Measurements from ENCODE around the gene CETP.
"Not testable (repeated sequence)": the region's sequence is repeated elsewhere in the genome, so short reads cannot be mapped to it uniquely, and the experiment has no call there.

Gene CETP

DNA sequence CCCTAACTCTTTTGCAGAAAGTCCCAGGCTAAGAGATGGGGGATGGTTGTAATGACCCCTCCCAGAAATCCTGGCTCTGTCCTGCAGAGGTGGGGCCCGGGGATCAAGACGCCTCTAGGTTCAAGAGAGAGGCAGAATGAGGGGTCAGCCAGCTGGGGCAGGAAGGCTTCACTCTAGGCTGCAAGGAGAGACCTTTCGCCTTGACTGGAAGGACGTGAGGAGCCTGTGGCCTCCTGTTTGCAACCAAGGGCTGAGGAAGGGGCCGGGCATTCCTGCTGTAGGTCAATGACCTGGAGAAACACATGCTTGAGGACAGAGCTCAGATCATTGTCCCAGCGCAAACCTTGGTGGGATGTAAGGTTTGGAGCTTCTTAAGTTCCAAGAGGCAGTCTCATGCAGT, 8.7 kb upstream of the CETP start:
- FAIRE-seq (no peak), DNase-seq (ENCODE audit: low spot score) (no peak)

DNA sequence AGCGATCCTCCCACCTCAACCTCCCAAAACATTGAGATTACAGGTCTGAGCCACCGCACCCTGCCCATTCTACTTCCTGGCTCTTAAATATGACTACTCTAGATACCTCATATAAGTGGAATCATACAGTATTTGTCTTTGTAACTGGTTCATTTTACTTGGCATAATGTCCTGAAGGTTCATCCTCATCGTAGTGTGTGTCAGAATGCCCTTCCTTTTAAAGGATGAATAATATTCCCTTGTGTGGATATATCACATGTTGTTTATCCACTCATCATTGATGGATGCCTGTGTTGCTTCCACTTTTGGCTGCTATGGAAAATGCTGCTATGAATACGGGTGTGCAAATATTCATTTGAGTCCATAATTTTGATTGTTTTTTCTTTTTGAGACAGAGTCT, 5.7 kb upstream of the CETP start:
- no peak for FAIRE-seq
- DNase-seq (ENCODE audit: low spot score): no peak

DNA sequence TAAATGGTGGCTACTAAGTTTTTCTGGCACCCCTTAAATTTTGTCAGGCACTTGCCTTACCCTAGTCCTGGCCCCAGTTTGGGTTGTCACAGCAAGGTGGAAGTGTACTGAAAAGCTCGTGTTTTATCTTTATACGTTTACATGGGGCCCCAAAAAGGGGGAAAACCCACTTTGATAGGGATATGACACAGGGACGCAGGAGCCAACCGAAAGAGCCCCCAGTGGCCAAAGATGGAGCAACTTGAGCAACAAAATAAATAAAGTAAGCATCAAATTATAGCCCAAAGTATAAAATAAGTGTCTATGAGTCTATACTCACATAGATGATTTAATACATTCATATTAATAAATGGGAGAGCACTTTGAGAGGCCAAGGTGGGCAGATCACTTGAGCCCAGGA, 5.0 kb upstream of the CETP start:
- DNase-seq (ENCODE audit: low spot score) (no peak), FAIRE-seq (no peak)

DNA sequence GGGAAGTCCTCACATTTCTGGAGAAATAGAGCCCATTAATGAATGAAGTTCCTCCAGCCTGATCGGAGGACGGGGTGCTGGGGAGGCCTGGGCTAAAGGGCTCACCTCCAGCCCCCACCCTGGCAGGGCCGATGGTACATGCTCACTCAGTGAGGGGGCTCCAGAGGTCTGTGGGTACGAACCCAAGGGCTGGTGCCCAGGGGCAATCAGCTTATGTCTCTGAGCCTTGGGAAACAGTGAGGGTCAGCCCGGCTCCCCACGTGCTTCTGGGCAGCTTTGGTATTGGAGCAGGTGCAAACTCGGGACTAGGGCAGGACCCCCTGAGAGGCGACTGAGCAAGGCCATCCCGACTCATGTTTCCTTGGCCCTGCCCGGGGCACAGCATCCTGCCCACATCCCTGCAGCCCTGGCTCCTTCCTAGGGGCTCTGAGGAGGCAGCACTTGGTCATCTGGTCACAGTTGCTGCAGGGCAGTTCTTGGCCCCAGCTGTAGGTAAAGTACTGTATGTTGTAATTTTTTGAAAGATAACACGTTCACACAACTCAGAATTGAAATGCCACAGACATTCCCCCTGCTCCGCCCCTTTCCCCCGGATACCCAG, 969 bp upstream of the CETP start:
- FAIRE-seq: no peak
- no peak for DNase-seq (ENCODE audit: low spot score)

DNA sequence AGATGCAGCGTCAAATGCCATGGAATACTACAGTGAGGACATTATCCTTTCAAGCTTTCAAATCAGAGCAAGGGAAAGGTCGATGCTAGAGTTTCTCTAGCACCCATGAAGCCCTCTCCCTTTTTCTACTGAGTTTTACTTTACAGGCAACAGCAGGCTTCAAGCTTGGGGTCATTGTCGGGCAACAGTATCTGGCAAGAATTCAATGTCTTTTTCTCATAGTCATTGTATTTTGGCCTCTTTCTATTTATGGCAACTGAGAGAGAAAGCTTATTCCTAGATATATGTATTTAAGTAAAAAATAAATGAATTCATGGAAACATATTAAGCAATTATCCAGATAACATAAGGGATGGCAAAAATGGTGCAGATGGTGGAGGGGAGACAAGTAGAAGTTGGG, 364 bp upstream of the CETP start:
- FAIRE-seq: no peak
- no peak for DNase-seq (ENCODE audit: low spot score)

DNA sequence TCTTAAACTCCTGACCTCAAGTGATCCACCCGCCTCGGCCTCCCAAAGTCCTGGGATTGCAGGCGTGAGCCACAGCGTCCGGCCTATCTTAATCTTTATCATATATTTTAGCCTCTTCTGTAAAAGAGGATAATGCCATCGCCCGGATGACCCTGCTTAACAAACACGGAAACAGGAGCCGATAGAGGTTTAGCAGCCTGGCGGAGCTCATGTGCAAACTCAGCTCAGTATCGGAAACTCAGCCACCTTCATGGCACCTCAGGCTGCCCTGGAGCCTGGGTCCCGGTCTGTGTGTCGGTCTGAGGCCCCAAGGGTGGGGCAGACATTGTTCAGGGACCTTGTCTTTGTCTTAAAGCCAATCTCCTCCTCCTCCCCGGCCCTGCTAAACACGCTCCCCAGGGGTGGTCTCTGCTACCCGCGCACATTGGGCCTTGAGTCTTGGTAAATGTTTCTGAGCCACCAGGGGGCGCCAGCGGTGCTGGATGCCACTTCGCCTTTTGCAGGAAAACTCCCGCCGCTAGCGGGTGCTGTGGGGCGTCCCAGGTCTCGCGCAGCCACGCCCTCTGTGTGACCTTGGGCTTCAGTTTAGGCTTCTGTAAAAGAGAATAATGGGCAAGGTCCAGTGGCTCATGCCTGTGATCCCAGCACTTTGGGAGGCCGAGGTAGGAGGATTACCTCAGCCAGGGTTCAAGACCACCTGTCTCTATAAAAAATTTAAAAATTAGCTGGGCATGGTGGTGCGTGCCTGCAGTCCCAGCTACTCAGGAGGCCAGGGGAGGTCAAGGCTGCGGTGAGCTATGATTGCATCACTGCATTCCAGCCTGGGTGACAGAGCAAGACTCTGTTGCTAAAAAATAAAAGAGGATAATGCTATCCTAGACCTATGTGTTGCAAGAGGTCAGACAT, 2.7 kb downstream of the CETP start:
- DNase-seq (ENCODE audit: low spot score): peak; percentile 73
- FAIRE-seq: no peak

DNA sequence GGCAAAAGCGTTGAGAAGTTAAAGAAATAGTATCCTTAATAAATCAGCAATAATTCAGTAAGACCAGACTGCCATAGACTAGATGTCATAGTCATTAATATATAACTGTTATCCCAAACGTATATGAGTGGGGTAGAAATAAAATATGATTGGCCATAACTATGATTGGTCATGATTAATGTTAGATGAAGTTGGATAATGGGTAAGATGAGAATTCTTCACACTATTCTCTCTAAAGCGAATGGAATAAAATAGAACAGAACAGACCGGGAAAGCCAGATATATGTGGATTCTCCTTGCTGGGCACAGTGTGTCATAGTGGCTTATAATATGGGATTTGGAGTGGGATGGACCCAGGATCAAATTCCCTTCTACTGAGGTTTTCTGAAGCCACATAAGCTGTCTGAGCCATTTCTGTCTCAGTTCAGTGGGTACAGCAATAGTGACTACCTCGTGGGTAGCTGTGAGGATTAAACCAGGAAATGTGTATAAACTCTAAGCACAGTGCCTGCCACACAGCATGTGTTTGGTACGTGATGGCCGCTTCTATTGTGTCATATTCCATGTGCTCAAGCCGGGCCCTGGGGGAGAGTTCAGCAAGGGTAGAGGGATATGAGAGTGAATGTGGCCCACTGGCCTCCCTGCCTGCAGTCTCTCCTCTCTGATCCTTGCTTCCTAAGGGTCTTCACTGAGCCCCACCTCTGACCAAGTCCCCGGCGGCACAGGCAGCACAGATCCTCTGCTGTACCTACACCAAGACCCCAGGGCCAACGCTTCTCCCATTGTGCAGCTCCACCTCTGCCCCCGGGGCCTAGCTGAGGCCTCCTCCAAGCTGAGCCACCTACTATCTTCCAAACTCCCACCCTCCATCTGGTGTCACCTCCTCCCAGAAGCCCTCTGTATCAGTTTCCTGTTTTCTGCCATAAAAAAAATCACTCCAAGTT, 3.7 kb downstream of the CETP start:
- FAIRE-seq: no peak

DNA sequence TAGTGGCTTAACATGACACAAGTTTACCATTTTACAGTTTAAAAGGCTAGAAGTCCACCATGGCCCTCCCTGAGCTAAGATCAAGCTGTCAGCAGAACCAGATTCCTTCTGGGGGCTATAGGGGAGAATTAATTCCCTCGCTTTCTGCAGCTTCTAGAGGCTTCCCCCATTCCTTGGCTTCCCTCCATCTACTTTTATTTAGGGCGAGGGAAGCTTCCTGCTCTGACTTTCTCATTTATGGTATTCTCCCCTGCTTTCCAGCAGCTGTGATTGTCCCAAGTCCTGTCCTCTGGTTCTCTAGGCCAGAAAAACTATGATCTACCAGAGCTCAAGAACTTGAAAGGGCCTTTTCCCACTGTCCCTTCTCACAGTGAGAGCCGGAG, 4.3 kb downstream of the CETP start:
- FAIRE-seq (no peak), DNase-seq (ENCODE audit: low spot score) (no peak)

More for the DNA sequence above, 3.7 kb downstream of the CETP start:
- DNase-seq (ENCODE audit: low spot score): no peak

DNA sequence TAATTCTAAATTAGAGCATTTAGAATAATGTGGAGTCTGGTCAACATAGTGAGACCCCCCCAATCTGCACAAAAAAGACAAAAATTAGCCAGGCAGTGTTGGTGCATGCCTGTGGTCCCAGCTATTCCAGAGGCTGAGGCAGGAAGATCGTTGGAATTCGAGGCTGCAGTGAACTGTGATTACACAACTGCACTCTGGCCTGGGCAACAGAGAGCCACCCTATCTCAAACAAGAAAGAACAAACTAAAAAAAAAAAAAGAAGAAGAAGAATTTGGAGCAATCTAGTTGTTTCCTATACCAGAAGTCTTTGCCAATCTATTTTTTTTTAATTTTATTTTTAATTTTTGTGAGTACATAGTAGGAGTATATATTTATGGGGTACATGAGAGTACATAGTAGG, 6.0 kb downstream of the CETP start:
- FAIRE-seq (no peak), DNase-seq (ENCODE audit: low spot score) (no peak)

DNA sequence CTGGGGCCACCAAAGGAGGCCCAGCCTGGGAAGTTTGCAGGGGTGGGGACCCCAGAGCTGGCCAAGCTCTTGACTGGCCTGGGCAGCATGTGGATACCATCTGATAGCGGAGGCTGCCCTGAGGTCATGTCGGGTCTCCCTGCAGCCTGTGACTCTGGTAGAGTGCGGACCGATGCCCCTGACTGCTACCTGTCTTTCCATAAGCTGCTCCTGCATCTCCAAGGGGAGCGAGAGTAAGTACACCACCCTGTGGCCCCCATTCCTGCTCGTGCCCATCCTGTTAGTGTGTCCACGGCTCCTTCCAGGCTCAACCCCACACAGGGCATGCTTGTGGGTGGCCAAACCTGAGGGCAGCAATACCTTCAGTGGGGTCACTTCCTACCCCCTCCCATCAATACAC, 8.0 kb downstream of the CETP start:
- no peak for FAIRE-seq

DNA sequence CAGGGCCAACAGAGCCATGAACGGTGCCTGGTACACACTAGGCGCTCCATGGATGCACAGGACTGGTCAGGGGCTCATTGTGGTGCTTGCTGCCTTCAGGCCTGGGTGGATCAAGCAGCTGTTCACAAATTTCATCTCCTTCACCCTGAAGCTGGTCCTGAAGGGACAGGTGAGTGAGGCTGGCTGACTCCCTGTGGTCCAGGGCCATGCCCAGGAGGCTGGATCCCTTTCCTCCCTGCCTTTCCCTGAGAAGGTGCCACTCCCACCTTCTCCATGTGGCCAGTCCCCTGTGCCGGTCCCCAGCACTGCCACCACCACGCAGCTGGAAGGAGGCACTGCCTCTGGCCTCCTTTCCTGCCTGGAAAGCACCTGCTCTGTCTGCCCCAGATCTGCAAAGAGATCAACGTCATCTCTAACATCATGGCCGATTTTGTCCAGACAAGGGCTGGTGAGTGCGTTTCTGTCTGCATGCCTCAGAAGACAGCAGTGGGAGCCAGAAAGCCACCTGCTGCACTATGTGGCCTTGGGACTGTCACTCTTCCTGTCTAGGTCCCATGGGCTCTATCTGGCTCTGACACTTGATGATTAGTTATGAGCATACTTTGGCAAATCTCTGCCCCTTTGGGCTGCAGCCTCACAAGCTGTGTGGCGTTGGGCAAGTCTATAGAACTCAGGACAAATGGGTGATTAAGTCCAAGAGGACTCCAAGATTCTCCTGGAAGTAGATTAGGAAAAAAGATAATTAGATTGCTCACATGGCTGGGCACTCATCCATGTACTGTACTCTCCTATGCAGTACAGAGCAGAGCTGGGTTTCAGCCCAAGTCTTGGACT, 9.4 kb downstream of the CETP start:
- FAIRE-seq (no peak), DNase-seq (ENCODE audit: low spot score) (no peak)

More for the DNA sequence above, 8.0 kb downstream of the CETP start:
- no peak for DNase-seq (ENCODE audit: low spot score)

DNA sequence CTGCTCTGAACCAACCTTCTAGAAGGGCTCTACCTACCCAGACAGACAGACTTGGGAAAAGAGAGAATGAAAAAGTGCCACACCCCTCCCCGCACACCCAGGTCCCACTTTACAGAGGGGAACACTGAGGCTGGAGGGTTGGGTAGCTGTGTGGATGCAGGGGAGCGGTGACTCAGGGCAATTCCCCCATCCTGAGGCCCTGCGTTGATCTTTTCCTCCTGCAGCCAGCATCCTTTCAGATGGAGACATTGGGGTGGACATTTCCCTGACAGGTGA, 10.0 kb downstream of the CETP start:
- no peak for FAIRE-seq
- DNase-seq (ENCODE audit: low spot score): no peak

DNA sequence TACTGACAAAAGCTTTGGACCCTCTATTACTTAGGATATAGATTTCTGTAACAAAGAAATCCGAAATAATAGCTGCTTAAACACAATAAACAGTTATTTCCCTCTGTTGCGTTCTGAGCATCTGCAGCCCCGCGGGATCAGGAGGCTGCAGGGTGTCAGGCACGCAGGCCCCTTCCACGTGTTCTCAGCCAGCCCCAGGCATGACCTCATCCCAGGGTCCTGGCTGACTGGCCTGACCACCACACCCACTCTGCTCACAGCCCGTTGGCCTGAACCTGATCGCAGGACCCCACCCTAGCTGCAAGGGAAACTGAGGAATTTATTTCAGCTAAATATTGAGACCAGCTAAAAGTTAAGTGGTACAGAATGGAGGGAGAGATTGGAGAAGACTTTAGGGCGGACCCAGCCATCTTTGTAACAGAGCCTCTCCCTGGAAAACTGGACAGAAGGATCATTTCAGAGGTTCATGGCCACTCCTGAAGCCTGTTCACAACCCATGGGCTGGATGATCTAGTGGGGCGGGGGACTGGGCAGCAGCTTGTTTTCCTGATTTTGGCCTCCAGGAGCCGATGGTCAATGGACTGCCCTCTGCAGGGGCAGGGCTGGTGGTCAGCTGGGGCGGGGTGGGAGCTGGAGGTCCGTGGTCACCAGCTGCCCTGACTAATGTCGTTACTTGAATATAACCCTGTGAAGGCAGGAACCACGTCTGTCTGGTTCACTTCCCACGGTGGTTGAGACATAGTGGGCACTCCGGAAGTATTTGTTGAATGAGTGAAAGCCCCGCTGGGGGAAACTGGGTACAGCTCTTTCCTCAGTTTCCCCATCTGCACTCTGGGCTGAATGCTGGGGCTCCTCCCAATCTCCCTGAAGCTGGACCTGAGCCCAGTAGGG, 10.9 kb downstream of the CETP start:
- DNase-seq (ENCODE audit: low spot score) (no peak), FAIRE-seq (no peak)

DNA sequence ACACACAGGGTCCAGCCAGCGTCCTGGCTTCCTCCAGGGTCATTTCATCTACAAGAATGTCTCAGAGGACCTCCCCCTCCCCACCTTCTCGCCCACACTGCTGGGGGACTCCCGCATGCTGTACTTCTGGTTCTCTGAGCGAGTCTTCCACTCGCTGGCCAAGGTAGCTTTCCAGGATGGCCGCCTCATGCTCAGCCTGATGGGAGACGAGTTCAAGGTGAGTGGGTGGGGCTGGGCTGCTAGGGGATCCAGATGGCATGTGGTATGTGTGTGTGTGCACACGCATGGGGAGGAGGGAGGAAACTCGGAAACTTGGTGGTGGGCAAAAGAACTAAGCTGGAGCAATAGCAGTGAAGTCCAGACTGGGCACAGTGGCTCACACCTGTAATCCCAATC, 11.5 kb downstream of the CETP start:
- DNase-seq (ENCODE audit: low spot score) (no peak), FAIRE-seq (no peak)

DNA sequence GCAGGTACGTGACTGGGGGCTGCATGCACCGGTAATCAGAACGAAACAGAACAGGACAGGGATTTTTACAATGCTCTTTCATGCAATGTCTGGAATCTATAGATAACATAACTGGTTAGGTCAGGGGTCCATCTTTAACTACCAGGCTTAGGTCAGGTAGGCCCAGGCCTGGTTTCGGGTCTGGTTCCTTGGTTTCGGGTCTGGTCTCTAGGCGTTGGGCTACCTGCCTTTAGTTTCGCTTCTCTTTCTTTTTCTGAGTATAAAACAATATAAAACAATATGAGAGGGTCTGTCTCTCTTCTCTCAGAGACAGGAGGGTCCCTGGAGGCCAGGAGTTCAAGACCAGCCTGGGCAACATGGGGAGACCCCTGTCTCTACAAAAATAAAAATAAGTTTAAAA, 12.1 kb downstream of the CETP start:
- FAIRE-seq: not testable (repeated sequence)

DNA sequence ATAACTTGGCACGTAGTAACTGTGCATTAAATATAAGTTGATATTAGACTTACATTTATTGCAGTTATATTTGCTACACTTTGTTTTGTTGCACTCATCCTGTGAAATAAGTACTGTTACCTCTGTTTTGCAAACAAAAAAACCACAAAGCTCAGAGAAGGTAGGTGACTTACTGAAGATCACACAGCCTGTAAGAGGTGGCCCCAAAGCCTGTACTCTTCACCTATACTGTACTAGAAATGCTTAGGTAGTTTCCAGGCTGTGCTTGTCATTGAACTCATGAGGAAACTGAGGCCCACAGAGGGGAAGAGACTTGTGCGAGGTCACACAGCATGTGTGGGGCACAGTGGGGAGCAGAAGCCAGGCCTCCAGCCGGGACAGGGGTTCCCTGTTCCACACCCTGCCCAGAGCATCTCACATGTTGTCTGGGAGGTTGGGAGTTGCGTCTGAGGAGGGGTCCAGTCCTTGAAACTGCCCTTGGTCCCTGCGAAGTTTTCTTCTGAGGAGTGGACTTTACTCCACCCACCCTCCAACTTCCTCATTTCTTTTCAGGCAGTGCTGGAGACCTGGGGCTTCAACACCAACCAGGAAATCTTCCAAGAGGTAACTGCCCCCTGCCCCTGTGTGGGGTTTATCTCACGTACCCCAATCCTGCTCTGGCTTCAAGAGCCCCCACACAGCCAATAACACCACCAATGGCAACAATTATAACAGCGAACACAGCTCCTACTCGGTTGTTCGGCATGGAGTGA, 13.0 kb downstream of the CETP start:
- DNase-seq (ENCODE audit: low spot score) (no peak), FAIRE-seq (no peak)

More for the DNA sequence above, 12.1 kb downstream of the CETP start:
- not testable (repeated sequence) for DNase-seq (ENCODE audit: low spot score)

DNA sequence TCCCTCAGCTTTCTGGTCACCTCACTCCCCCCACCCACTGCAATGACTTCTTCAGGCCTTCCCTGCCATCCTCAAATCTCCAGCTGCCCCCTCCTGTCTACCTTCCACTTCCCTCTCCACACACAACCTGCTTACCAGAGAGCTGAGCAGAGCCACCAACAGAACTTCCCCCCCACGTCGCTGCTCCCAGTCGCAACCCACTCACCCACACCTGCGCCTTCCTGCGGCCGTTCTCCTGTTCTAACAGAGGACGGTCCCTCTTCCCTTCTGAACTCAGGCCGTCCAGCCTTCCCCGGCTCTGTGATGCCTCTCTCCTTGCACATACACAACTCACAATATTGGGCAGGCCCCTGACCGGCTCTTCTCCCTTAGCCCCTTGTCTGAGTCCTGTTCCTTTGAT, 14.0 kb downstream of the CETP start:
- DNase-seq (ENCODE audit: low spot score) (no peak), FAIRE-seq (no peak)

DNA sequence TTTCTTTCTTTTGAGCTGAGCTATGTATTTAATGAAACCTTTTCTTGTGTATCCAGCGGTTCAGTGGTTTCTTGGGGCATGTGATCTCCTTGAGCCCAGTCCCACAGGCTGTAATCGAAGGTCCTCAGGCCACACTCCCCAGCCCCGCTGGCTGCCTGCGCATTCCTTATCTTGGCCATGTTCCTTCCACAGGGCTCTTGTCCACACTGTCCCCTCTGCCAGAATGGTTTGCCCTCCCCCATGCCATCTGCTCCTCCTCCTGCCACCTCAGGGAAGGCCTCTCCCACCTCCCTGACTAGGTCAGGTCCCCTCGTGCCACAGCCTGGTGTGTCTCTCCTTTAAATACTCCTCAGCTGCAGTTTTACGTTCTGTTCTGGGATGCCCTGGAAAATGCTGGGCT, 15.5 kb downstream of the CETP start:
- FAIRE-seq: no peak

DNA sequence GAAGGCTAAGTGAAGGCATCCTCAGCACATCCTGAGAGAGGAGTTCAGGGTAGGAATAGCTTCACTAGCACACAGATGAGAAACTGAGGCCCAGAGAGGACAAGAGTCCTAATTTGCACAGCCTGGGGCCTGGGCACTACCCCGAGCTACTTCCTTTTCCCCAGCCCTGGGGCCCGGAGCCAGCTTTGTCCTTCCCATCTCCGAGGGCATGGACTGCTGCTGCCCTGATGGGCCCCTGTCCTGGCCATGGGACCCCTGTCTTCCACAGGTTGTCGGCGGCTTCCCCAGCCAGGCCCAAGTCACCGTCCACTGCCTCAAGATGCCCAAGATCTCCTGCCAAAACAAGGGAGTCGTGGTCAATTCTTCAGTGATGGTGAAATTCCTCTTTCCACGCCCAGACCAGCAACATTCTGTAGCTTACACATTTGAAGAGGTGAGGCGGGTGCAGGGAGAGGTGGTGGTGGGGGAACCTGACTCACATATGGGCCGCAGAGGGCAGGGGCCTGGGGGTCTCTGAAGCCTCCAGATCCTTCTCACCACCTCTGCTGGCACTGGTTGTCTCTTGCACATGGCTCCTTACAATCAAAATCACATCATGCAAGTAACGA, 16.2 kb downstream of the CETP start:
- FAIRE-seq (no peak), DNase-seq (ENCODE audit: low spot score) (no peak)

More for the DNA sequence above, 15.5 kb downstream of the CETP start:
- no peak for DNase-seq (ENCODE audit: low spot score)
